Measurements from ENCODE around the gene PRPSAP1. TPM values are rescaled to one million over a fixed set of nuclear protein-coding genes. Genes with fewer than 3 reads are reported as not detected.

Gene PRPSAP1
- total and polyA plus RNA-seq, 12 donors: 26.0 to 79.3 (median 43.1) TPM

GRCh38 chr17:76262732-76263344, 90.9 kb downstream of the PRPSAP1 start:
- no peak overlapping the region for H3K4me3 ChIP-seq
- 62 to 73% (median 65%) methylated on average over 9 of the region's 9 CpGs for WGBS, 4 donors
- H3K9me3 ChIP-seq (replicated peaks in 1 of 3): no peaks in the 10 kb centered on the region
- H3K36me3 ChIP-seq (replicated peaks in 1 of 2): no peaks in the 10 kb centered on the region
- no peaks in the 10 kb centered on the region for H3K27me3 ChIP-seq
- intact Hi-C loops (cut with DNase I): no loop called here
- TF ChIP-seq POLR2A (IDR thresholded peaks at IDR 0.05): no peak
- TF ChIP-seq CTCF (IDR thresholded peaks at IDR 0.05): no peak
- no peak for DNase-seq
- H3K27ac ChIP-seq: no peak overlapping the region
- peaks cover 17 to 31% of the 10 kb centered on the region in 2 donors for H3K4me1 ChIP-seq (replicated peaks in 1 of 2)

GRCh38 chr17:76261421-76262215, 92.1 kb downstream of the PRPSAP1 start:
- intact Hi-C loops (cut with DNase I): no loop called here
- H3K4me3 ChIP-seq: no peak overlapping the region
- DNase-seq: no peak
- TF ChIP-seq POLR2A (IDR thresholded peaks at IDR 0.05): no peak
- TF ChIP-seq CTCF (IDR thresholded peaks at IDR 0.05): no peak
- no peaks in the 10 kb centered on the region for H3K36me3 ChIP-seq (replicated peaks in 1 of 2)
- no peak overlapping the region for H3K27ac ChIP-seq
- WGBS, 4 donors: 79 to 88% (median 84%) methylated on average over 22 to 23 of the region's 23 CpGs
- no peaks in the 10 kb centered on the region for H3K9me3 ChIP-seq (replicated peaks in 1 of 3)
- H3K27me3 ChIP-seq: no peaks in the 10 kb centered on the region
- H3K4me1 ChIP-seq (replicated peaks in 1 of 2): peaks cover 12 to 19% of the 10 kb centered on the region in 2 donors

GRCh38 chr17:76260669-76261068, 93.0 kb downstream of the PRPSAP1 start:
- H3K4me1 ChIP-seq (replicated peaks in 1 of 2): peaks cover 12 to 15% of the 10 kb centered on the region in 2 donors

More at GRCh38 chr17:76260669-76261068, 93.0 kb downstream of the PRPSAP1 start:
- no peak for TF ChIP-seq POLR2A (IDR thresholded peaks at IDR 0.05)
- TF ChIP-seq CTCF (IDR thresholded peaks at IDR 0.05): no peak
- DNase-seq: no peak
- intact Hi-C loops (cut with DNase I): no loop called here
- no peak overlapping the region for H3K4me3 ChIP-seq
- H3K27me3 ChIP-seq: no peaks in the 10 kb centered on the region
- H3K36me3 ChIP-seq (replicated peaks in 1 of 2): no peaks in the 10 kb centered on the region
- H3K9me3 ChIP-seq (replicated peaks in 1 of 3): no peaks in the 10 kb centered on the region
- H3K27ac ChIP-seq: no peak overlapping the region
- 72 to 89% (median 80%) methylated on average over 5 of the region's 5 CpGs for WGBS, 4 donors

Measured in adrenal gland (tissue), 12 donors.